Measurements from ENCODE around the gene NEURL4.

The NEURL4 gene

DNA sequence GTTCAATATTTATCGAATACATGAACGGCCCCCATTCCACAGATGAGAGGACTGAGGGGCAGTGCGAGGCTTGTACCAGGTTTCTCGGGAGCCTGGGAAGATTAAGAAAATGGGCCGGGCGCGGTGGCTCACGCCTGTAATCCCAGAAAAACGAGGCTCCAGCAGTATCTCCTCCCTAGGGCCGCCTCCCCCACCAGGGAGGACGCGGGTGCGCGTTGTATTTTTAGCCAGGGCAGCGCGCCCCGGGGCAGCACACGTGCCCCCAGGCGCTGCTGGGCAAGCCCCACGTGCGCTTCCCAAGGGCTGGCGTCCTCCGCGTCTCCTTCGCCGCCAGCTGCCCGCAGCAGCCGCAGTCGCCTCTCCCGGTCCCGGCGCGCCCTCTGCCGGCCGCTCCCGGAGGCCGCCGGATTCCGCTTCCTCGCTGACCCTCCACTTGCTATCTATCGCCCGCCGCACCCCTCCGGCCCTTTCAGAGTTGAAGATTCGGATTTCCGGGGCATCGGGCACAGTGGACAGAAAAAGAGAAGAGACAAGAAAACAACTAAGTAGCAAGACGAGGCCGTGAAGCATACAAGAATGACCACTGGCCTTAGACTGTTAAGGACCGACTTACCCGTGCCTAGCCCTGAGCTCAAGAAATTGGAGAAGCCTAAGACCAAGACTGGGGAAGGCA, 32.8 kb downstream of the NEURL4 start:
- peak; percentile 76 for DNase-seq

DNA sequence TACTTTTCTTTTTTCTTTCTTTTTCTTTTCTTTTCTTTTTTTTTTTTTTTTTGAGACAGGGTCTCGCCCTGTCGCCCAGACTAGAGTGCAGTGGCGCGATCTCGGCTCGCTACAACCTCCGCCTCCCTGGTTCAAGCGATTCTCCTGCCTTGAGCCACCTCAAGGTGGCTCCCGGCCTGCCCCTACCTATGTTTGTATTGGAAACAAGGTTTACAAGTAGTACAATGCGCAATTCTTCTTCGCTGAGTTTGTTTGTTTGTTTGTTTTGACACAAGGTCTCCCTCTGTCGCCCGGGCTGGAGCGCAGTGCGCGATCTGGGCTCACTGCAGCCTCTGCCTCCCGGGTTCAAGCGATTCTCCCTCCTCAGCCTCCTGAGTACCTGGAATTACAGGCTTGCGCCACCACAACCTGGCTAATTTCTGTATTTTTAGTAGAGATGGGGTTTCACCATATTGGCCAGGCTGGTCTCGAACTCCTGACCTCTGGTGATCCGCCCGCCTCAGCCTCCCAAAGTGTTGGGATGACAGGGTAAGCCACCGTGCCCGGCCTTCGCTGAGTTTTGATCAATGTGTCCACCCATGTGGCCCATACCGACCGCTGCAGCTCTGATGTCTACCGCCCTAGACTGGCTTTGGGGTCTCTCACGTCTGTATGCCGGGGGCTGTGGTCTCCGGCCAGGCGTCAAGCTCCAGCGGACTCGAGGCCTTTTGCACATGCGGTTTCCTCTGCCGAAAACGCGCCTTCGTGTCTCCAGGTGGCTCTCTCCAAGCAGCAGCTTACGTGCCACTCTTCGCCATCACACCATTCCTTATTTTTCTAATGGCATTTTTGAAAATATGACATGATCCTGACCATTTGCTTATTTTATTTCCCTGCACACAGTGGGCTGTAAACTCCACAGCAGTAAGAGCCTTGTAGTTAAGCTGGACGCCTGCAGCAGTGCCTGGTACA, 33.6 kb downstream of the NEURL4 start:
- DNase-seq, result no peak

GRCh38 chr17:7294614-7295153, 34.5 kb downstream of the NEURL4 start, which contains the start of gene YBX2:
TSS of gene YBX2 (minus strand) at chr17:7294639. CDS start at chr17:7294500, 139 bp downstream.
- peak; percentile 24 for DNase-seq

DNA sequence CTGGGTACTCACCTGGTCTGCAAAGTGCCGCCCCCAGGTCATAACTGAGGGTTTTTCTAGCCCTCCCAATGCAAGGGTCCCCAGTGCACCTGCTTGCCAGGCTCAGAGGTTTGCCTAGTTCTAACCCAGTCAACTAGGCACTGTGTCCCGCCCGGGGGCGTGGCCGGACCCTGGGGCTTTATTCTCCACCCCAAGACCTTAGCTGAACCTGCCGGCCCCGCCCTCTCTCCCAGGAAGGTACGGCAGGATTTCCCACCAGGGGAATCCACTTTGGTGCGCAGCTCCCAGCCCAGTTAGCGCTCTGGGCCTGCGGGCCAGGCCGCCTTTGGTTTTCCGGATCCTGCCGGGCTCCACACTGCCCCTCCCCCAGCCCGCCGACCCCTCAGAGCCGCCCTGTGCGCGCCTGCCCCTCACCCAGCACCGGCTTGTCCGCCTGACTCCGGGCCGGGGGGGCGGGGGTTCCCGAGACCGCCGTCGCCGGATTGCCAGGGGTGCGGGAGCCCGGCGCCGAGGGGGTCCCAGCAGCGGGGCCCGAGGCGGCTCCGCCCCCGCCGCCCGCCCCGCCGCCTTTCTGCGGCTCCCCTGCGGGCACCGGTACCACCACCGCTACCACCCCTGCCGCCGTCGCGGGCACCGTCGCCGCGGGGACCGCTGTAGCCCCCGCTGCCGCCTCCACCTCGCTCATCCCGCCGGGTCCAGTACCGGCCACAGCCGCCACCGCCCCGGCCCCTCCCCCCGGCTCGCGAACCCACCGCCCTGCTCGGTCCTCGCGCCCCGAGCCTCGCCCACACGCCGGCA, 35.1 kb downstream of the NEURL4 start:
- no peak for DNase-seq

- DNase-seq, result no peak
These were observed 36.0 kb downstream of the NEURL4 start for GRCh38 chr17:7293159-7293558.

DNA sequence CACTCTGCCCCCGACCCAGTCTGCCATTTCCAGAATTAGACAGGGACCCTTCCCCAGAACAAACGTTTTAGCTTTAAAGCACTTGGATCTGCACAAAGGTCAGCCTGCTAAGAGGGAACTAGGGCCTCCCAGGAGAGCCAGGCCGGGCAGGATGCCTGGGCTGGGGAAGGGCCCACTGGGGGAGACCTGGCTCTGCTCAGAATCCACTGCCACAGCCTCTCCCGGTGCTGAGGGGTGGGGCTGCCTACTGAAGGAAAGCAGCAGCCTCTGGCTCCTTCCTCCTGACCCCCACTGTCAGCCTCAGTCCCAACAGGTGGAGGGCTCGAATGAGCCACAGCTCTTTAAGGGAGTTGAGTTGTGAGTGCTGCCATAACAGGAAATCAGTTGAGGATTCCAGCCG, 36.4 kb downstream of the NEURL4 start:
- DNase-seq, result no peak

- no peak for DNase-seq
These were observed 36.9 kb downstream of the NEURL4 start for GRCh38 chr17:7292194-7292593.

DNA sequence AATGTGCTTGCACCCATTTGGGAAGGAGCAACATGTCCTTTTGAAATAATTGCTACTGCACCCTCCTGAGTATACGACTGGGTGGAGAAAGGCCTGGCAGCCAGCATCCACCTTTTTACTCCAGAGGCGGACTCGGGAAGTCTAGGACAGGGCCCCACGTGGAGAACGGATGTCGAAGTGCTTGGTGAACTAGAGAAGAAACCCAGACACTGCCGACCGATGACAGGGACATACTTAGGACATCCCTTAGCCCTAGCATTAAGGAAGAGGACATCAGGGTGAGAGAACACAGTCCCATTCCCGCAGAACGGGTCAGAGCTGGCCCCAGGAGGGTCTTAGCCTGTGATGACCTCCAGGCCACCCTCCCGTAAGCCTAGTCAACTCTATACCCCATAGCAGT, 38.5 kb downstream of the NEURL4 start:
- no peak for DNase-seq

DNA sequence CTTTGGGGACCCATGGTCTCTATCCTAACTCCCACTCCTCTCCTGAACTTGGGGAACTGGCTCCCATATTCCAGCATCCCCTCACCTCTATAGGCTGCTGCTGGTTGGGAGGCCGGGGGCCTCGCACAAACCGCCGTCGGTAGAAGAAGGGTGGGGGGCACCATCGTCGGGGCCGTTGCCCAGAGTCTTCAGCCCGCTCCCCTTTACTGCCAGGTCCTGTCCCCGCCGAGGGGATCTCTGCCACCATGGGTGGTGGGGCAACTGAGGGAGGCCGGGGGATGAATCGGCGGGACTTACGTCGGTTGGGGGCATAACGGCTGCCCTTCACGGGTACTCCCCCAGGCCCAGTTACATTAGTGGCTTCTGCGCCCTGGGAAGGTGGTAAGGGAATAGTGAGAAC, 39.0 kb downstream of the NEURL4 start:
- DNase-seq, result no peak

GRCh38 chr17:7289256-7290032, 39.7 kb downstream of the NEURL4 start:
- DNase-seq, result no peak

- DNase-seq, result no peak
These were observed 43.5 kb downstream of the NEURL4 start for GRCh38 chr17:7285679-7286078.

DNA sequence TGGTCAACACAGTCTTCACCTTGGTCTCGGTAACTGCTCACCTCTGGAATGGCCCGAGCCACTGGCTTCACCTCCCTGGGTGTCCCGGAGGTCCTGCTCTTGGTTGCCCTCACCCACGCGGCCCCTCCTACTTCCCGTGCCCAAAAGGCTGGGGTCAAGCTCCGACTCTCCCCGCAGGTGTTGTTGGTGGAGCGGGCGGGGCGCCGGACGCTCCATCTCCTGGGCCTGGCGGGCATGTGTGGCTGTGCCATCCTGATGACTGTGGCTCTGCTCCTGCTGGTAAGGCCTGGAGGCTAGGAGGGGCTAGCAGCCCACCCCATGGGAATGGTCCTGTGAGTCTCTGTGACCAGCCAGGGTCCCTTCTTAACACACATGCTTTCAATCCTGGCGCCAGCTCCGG, 44.2 kb downstream of the NEURL4 start:
- no peak for DNase-seq

DNA sequence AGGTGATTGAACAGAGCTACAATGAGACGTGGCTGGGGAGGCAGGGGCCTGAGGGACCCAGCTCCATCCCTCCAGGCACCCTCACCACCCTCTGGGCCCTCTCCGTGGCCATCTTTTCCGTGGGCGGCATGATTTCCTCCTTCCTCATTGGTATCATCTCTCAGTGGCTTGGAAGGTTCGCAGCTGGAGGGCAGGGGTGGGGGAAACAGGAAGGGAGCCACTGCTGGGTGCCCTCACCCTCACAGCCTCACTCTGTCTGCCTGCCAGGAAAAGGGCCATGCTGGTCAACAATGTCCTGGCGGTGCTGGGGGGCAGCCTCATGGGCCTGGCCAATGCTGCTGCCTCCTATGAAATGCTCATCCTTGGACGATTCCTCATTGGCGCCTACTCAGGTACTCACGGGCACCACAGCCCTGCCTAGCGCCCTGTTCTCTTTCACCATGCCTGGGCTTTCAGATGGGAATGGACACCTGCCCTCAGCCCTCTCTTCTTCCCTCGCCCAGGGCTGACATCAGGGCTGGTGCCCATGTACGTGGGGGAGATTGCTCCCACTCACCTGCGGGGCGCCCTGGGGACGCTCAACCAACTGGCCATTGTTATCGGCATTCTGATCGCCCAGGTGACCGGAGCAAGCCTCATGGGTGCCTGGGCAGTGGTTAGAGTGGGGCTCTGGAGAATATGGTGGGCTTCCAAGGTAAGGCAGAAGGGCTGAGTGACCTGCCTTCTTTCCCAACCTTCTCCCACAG, 45.5 kb downstream of the NEURL4 start:
- DNase-seq, result no peak

DNA sequence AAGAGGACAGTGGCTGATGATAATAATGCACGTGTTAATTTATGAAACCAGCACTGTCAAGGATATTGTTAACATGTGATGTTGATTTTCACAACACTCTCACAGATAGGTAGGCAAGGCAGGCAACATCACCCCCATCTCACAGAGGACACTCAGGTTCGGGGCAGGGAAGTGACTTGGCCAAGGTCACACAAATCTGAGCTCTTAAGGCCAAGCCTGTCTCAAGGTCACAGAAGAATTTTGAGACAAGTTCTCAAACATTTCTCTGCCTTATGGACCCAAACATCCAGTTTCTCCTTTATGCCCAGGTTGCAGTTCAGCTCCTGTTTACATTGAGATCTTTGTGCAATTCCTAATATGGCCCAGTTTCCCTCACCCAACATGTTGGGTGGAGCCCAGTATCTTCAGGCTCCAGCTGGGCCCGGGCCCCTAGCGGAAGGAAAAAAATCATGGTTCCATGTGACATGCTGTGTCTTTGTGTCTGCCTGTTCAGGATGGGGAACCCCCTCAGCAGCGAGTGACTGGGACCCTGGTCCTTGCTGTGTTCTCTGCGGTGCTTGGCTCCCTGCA, 46.3 kb downstream of the NEURL4 start:
- no peak for DNase-seq

GRCh38 chr17:7281953-7282751, 47.0 kb downstream of the NEURL4 start:
- no peak for DNase-seq

GRCh38 chr17:7281074-7281952, 47.8 kb downstream of the NEURL4 start, which contains the start of gene SLC2A4:
TSS of gene SLC2A4 (plus strand) at chr17:7281718. CDS start at chr17:7281935, 217 bp downstream.
- peak; percentile 94 for DNase-seq

DNA sequence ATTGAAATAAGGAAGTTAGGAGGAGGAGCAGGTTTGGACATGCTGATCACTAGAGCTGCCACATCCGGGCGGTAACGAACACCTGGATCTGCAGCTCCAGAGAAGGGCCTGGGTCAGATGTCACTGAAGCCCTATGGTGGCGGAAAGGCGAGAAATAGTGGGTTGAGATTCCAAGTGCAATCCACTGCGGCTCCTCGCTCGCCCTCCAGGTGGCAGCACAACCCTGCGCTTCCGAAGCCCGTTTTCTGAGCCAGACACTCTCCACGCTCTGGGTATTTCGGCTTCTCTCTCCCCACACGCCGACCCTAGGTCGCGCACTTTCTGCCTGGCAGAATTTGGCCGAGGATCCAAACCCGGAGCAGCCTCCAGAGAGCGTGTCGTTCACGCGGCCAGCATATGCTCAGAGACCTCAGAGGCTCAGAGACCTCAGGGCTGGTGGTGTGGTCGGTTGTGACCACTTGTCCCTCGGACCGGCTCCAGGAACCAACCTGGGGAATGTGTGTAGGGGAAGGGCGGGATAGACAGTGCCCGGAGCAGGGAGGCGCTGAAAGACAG, 48.5 kb downstream of the NEURL4 start:
- DNase-seq, result peak; percentile 75

DNA sequence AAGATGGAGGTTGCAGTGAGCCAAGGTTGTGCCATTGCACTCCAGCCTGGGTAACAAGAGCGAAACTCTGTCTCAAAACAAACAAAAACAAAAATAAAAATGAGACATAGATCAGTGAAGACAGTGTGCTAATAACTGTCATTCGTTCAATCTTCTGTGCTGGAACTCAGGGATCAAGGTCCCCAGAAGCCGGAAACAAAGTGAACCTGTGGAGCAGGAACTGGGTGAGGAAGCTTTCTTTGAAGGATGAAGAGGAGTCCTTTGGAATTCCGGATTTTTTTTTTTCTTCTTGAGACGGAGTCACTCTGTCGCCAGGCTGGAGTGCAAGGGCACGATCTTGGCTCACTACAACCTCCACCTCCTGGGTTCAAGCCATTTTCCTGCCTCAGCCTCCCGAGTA, 49.7 kb downstream of the NEURL4 start:
- DNase-seq, result no peak
